ENCODE data around the gene RPS28. TPM values are rescaled to one million over a fixed set of nuclear protein-coding genes. Genes with fewer than 3 reads are reported as not detected.

Gene RPS28
- total RNA-seq, 6 experiments from 2014 or later: 1,135 to 1,536 (median 1,376) TPM

Other genes with a start within 250 kb of the RPS28 start
- gene FBN3, start 171.9 kb upstream of the RPS28 start, total RNA-seq (2021; fragmentation: NEBNext Ultra II Directional; extraction: Animal tissue kit (Norgen Biotek cat#: 25700)): not detected
- gene CERS4, start 112.1 kb upstream of the RPS28 start, total RNA-seq (2021; fragmentation: NEBNext Ultra II Directional; extraction: Animal tissue kit (Norgen Biotek cat#: 25700)): not detected
- 10 to 100 TPM; 54.2 to 65.7 (median 57.6) TPM for gene CD320, start 13.1 kb upstream of the RPS28 start, total RNA-seq (2021; fragmentation: NEBNext Ultra II Directional; extraction: Animal tissue kit (Norgen Biotek cat#: 25700))
- 10 to 100 TPM; 54.0 to 75.9 (median 61.1) TPM for gene NDUFA7, start 121 bp upstream of the RPS28 start, total RNA-seq (2021; fragmentation: NEBNext Ultra II Directional; extraction: Animal tissue kit (Norgen Biotek cat#: 25700))
- under 1 TPM in 2 of 6 experiments, not detected in 4; 0.26 to 0.30 TPM for gene KANK3, start 21.8 kb downstream of the RPS28 start, total RNA-seq (2021; fragmentation: NEBNext Ultra II Directional; extraction: Animal tissue kit (Norgen Biotek cat#: 25700))
- 1 to 10 TPM; 1.5 to 9.8 (median 2.0) TPM for gene ANGPTL4, start 42.7 kb downstream of the RPS28 start, total RNA-seq (2021; fragmentation: NEBNext Ultra II Directional; extraction: Animal tissue kit (Norgen Biotek cat#: 25700))
- gene RAB11B, start 68.9 kb downstream of the RPS28 start, total RNA-seq (2021; fragmentation: NEBNext Ultra II Directional; extraction: Animal tissue kit (Norgen Biotek cat#: 25700)): 100 to 1,000 TPM in 1 of 6 experiments, 10 to 100 TPM in 5; 82.5 to 107 (median 92.4) TPM
- 10 to 100 TPM; 23.5 to 30.2 (median 26.0) TPM for gene MARCHF2, start 91.8 kb downstream of the RPS28 start, total RNA-seq (2021; fragmentation: NEBNext Ultra II Directional; extraction: Animal tissue kit (Norgen Biotek cat#: 25700))
- gene HNRNPM, start 123.5 kb downstream of the RPS28 start, total RNA-seq (2021; fragmentation: NEBNext Ultra II Directional; extraction: Animal tissue kit (Norgen Biotek cat#: 25700)): 100 to 1,000 TPM; 144 to 217 (median 194) TPM
- gene PRAM1, start 181.1 kb downstream of the RPS28 start, total RNA-seq (2021; fragmentation: NEBNext Ultra II Directional; extraction: Animal tissue kit (Norgen Biotek cat#: 25700)): under 1 TPM in 2 of 6 experiments, not detected in 4; 0.21 TPM
- gene ZNF414, start 192.7 kb downstream of the RPS28 start, total RNA-seq (2021; fragmentation: NEBNext Ultra II Directional; extraction: Animal tissue kit (Norgen Biotek cat#: 25700)): 10 to 100 TPM; 20.1 to 27.2 (median 25.5) TPM

Measured in HFFc6 (cell line).